UCSD-AML1 (cell line): ENCODE measurements around the gene NCLN.

Experiments
- DNase-seq: peaks from one replicate; lab custom pipeline; 2025; ENCODE audit not compliant: unreplicated experiment; lab: John Stamatoyannopoulos, UW

NCLN gene

GRCh38 chr19:3252650-3253049 is 66.9 kb downstream of the NCLN start:
- no peak for DNase-seq

GRCh38 chr19:3253270-3253669 is 67.5 kb downstream of the NCLN start:
- no peak for DNase-seq

GRCh38 chr19:3254520-3254919 is 68.8 kb downstream of the NCLN start:
- DNase-seq: no peak

GRCh38 chr19:3257071-3257470 is 71.3 kb downstream of the NCLN start:
- no peak for DNase-seq
